GM08714 (cell line): ENCODE data around the gene FRMD5.

Experiments
- H3K4me3 ChIP-seq: fragments of 200-500 bp; sonication (Bioruptor generic); 2 replicates; pipeline ENCODE4 v1.5.1; 2014; ENCODE audit warnings: mild to moderate bottlenecking, low read length, inconsistent platforms
- ZNF274 ChIP-seq: IDR thresholded peaks from 2 replicates; pipeline ENCODE4 v1.6.1; 2012; ENCODE audit warnings: mild to moderate bottlenecking, low read depth, low read length

The FRMD5 gene

DNA sequence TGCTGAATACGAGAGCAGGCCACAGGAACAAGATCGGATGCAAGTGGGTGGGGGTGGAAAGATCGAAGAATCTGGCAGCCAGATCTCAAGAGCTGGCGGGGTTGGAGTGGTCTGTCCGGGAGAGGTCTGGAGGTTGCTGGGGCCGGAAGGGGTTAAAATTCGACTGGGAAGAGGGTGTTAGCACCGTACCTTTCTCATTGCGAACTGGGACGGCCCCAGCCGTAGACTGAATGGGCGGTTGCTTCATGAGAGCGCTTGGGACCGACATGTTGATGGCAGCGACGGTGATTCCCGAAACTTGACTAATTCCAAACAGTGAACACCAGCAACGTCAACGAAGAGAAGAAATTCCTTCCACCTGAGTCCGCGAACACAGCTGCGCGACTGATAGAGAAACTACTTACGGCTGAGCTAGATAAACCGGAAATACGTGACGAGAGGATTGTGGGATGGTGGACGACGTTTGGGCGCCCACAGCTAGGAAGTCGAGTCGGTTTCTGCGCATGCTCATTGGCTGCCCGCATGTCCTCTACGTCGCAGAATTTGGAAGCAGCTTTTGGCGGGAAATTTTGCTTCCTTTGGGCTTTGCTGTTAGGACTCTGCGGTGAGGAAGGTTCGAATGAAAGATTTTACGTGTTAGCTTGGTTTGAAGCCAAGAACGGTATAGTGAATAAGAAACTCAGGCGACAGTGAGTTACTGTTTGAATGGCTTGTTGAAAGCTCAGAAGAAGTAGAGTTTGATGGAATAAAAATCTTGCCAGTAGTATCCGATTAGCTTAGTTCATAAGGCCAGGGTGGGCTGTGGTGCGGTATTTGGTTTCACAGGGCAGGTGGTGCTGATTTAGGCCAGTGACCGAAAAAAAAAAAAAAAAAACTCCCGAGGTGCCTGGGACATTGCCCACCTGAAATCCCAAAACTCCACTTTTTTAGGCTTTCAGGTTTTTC is 370.5 kb downstream of the FRMD5 start, which contains the start of gene MFAP1:
Gene MFAP1, minus strand, starts transcription at position 389 of the 945 bp plus-strand sequence. Its CDS starts 121 bp downstream, at position 268.
- no peak for TF ChIP-seq ZNF274
- H3K4me3 ChIP-seq, result peak within 1 kb of the TSS; percentile 90

DNA sequence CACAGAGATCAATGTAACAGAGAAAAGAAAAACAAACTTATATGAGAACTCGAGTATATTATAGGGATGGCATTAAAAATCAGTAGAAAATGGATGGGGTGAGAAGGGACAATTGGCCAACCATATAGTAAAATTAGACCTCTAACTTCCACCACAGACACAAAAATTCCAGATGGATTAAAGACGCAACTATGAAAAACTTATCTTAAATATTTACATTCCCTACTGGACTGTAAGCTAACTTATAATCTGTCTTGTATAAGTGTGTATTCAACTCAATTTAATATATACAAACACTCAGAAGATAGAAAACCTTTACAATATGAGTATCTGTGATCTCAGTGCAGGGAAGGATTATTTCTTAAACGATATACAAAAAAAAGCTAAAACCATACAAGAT is 373.6 kb downstream of the FRMD5 start:
- no peak overlapping the region for H3K4me3 ChIP-seq
- TF ChIP-seq ZNF274, result no peak
